GM12875 (cell line): Measurements from ENCODE around the gene FES.

Source experiments
- H3K4me3 ChIP-seq: one replicate; pipeline ENCODE4 v1.5.1; 2011; ENCODE audit warnings: low read depth, low read length, control low read depth
- TF ChIP-seq, protein P1 (sequence below): IDR thresholded peaks from 2 replicates; pipeline ENCODE4 v1.5.1; 2011; ENCODE audit warnings: low read depth, mild to moderate bottlenecking, control low read depth, inconsistent platforms, low read length, moderate library complexity, borderline replicate concordance; ENCODE audit not compliant: insufficient read depth

Gene FES

DNA sequence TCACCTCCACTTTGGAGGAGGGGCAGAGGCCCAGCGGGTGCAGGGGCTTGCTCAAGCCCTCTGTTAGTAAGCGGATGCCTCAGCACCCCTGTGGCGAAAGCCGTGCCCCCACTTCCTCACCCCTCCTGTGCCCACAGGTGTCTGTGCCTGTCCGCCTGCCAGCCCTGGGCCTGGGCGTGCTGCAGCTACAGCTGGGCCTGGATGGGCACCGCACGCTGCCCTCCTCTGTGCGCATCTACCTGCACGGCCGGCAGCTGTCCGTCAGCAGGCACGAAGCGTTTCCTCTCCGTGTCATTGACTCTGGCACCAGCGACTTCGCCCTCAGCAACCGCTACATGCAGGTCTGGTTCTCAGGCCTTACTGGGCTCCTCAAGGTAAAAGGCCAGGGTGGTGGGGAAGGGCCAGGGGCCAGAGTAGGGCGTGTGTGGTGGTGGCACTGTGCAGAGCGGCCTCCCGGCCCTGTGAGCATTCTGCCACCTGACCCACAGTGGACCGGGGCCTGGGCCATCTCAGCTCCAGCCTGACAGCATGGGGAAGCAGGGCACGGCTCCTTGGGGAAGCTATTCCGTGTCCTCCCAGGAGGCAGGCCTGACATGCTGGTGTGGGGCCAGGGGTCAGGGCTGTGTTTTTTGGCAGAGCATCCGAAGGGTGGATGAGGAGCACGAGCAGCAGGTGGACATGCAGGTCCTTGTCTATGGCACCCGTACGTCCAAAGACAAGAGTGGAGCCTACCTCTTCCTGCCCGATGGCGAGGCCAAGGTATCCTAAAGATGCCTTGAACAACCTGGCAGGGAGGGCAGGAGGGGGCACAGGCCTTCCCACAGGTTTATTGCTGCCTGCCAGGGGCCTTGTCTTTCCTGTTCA lies 27.8 kb downstream of the FES start:
- H3K4me3 ChIP-seq, result no peak overlapping the region

DNA sequence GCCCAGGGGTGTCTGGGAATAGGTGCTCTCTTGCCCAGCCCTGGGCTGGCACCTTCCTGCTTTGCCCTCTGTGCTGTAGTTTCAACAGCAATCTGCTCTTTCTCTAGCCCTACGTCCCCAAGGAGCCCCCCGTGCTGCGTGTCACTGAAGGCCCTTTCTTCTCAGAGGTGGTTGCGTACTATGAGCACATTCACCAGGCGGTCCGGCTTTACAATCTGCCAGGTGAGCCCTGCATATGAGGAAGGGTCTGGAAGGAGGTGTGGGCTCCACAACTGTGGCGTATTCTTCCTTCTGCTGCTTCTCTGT lies 28.4 kb downstream of the FES start:
- TF ChIP-seq, protein P1, sequence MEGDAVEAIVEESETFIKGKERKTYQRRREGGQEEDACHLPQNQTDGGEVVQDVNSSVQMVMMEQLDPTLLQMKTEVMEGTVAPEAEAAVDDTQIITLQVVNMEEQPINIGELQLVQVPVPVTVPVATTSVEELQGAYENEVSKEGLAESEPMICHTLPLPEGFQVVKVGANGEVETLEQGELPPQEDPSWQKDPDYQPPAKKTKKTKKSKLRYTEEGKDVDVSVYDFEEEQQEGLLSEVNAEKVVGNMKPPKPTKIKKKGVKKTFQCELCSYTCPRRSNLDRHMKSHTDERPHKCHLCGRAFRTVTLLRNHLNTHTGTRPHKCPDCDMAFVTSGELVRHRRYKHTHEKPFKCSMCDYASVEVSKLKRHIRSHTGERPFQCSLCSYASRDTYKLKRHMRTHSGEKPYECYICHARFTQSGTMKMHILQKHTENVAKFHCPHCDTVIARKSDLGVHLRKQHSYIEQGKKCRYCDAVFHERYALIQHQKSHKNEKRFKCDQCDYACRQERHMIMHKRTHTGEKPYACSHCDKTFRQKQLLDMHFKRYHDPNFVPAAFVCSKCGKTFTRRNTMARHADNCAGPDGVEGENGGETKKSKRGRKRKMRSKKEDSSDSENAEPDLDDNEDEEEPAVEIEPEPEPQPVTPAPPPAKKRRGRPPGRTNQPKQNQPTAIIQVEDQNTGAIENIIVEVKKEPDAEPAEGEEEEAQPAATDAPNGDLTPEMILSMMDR, result no peak
- no peak overlapping the region for H3K4me3 ChIP-seq

More for the DNA sequence above, 27.8 kb downstream of the FES start:
- TF ChIP-seq, protein P1, result no peak

DNA sequence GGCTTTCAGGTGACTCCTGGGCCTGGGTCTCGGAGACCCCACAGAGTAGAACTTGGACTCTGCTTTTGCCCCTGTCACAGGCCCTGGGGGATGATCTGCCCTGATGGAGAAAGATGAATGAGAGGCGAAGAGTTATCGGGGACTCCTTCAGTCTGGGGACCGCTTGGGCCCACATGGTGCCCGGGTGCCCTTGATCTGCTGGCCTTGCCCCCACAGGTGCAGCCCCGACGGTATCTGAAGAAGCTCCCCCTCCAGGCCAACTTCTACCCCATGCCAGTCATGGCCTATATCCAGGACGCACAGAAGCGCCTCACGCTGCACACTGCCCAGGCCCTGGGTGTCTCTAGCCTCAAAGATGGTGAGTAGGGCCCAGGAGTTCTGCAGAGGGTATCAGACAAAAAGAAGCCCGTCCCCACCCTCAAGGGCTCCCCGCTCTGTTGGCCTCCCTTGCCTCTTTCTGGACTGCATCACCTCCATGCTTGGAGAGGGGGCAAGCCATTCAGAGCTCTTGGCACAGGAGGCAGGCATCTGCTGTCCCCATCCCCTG lies 29.2 kb downstream of the FES start:
- TF ChIP-seq, protein P1, result no peak
- H3K4me3 ChIP-seq, result no peak overlapping the region

DNA sequence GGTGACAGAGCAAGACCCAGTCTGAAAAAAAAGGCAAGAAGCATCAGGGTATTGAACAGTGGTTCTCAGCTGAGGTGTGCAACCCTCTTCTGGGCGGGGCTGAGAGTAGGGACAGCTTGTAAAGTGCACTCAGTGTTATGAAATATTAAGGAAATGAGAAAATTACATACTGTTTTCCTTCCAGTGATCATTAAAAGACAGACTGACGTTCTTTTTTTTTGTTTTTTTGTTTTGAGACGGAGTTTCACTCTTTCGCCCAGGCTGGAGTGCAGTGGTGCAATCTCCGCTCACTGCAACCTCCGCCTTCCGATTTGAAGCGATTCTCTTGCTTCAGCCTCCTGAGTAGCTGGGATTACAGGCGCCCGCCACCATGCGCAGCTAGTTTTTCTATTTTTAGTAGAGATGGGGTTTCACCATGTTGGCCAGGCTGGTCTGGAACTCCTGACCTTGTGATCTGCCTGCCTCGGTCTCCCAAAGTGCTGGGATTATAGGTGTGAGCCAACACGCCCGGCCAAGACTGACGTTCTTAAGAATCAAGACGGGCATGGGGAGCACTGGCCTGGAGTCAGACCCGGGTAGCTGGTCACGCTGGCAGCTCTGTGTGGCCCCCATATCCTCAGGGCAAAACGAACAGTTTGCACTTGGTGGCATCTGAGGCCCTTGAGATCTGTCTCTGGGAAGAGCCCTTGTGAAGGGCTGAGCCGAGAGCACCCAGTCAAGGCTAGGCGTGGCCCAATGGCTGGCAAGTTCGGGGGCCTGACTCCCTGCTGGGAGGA lies 30.2 kb downstream of the FES start:
- TF ChIP-seq, protein P1, result no peak
- no peak overlapping the region for H3K4me3 ChIP-seq

DNA sequence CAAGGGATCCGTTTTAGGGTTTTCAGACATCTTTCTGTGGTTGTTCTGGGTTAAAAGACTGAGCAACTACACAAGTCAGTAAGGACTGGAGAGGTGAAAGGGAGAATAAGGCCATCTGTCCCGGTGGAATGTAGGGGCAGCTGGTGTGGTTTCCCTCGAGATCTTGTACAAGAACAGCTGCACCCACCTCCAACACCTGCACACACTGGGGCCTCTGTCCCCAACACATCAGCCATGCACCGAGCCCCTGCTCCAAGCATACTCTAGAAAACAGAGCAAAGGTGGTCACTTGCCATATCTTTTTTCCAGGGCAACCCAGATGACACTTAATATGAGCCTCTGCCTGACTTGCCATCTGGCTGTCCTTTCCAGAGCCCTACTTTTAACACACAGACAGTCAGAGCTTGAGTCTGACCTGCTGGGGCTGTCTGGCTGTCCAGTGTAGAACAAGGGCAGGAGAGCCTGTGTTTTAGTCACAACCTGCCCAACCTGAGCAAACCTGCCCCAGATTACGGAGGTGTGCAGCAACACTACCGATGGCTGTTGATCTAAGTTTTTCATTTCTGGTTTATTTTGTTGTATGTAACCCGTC lies 31.0 kb downstream of the FES start:
- H3K4me3 ChIP-seq, result no peak overlapping the region
- TF ChIP-seq, protein P1, result no peak

DNA sequence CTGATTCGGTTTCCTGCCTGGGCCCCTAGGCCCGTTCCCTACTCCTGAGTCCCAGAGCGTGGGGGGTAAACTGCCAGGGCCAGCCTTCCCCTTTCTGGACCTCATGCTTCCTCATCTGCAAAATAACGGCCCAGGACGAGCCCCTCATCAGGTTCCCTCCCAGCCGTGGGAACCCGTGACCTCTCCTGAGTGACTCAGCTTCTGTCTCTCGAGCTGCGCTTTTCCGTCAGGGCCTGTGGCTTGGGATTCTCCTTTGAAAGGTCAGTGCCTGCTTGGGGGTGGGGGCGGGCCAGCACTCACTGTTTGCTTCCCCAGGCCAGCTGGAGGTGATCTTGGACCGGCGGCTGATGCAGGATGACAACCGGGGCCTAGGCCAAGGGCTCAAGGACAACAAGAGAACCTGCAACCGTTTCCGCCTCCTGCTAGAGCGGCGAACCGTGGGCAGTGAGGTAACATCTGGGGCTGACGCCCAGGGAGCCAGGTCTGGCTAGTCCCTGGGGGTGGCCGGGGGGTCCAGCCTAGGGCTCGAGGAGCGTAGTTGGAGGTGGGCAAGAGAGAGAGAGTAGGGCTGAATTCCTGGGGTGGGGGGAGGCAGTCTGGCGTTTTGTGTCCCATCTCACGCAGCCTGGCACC lies 31.6 kb downstream of the FES start:
- TF ChIP-seq, protein P1, result no peak
- H3K4me3 ChIP-seq, result no peak overlapping the region
